Thoracic aorta (tissue), 2 donors: Measurements from ENCODE around the gene IRF5. TPM values are rescaled to one million over a fixed set of nuclear protein-coding genes. Genes with fewer than 3 reads are reported as not detected.

ENCODE experiments used
- ATAC-seq: fragments of 150-250 bp; one replicate; pipeline ENCODE4 v1.8.0; 2017; ENCODE audit warnings: low read depth; ENCODE audit not compliant: insufficient number of reproducible peaks, low FRiP score
- DNase-seq: peaks from one replicate; pipeline ENCODE4 v3.0.0-alpha.2; 2020; ENCODE audit warnings: low spot score
- H3K27ac ChIP-seq, 2 donors: fragments of 200-600 bp; sonication (generic); 1 replicate in 1 of 2; 2 replicates in 1 of 2; pipeline ENCODE4 v1.5.1; 2016; ENCODE audit warnings: mild to moderate bottlenecking in 2 of 2, moderate library complexity in 2 of 2
- H3K27me3 ChIP-seq: fragments of 200-600 bp; sonication (generic); replicated peaks from 2 replicates; pipeline ENCODE4 v1.6.0; 2016; ENCODE audit warnings: mild to moderate bottlenecking; ENCODE audit not compliant: insufficient read depth
- H3K36me3 ChIP-seq: fragments of 200-600 bp; sonication (generic); one replicate; pipeline ENCODE4 v1.5.1; 2016
- H3K4me1 ChIP-seq, 2 donors: fragments of 200-600 bp; sonication (generic); 1 replicate in 1 of 2; 2 replicates in 1 of 2; pipeline versions ENCODE4 v1.5.1 to v1.6.0; 2016; ENCODE audit warnings: low read depth in 2 of 2, mild to moderate bottlenecking in 1 of 2; ENCODE audit not compliant: control insufficient read depth in 1 of 2
- H3K4me3 ChIP-seq: fragments of 200-600 bp; sonication (generic); 2 replicates; pipeline ENCODE4 v1.5.1; 2016; ENCODE audit warnings: mild to moderate bottlenecking
- H3K9me3 ChIP-seq: fragments of 200-600 bp; sonication (generic); 2 replicates; pipeline ENCODE4 v1.5.1; 2016
- total RNA-seq, 2 donors: library from RNA; depleted of rRNA; stranded (reverse); fragments of >200 nt; gene quantifications; one replicate each; pipeline versions ENCODE4 v1.1.0 to v1.2.3, GENCODE V29; 2016
- TF ChIP-seq, protein P1 (sequence below): fragments of 200-600 bp; sonication (generic); IDR thresholded peaks from one replicate; pipeline ENCODE4 v1.5.1; 2019; ENCODE audit warnings: antibody characterized with exemption

IRF5 gene
- total RNA-seq, 2 donors from 2014 or later: 11.9 to 25.0 TPM

DNA sequence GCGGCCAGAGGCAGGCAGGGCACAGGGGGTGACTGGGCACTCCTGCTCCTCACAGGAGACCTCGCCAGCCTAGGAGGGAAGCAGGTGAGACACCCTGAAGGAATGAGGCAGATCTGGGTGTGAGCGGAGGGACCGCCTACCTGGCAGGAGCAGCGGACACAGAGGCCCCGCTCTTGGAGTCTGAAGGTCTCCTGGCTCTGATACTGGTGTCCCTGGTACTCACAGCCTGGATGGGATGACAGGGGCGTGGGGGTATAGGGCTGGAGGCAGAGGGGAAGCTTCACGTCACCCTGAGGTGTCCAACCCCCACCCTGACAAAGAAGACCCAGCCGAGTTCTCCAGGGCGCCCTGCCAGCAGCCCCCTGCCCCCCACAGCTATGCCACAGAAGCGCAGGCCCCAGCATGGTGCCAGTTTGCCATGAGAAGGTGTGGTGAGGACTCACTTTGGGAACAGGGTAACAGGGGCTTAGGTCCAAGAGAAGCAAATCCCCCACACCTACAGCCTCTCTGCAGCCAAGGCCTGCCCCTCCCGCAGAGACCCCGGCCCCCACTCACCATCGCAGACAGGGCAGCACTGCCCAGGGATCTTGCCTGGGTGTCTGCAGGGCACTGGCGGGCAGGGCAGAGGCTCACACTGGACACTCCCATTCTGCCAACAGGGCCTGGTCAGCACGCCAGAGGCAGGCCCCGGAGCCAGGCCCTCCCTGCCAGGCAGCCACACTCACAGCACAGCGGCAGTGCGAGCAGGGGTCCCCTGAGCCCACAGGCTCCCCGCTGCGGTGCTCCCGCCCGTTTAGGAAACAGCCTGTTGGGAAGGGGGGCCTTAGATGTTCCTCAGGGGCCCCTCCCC is 44.3 kb upstream of the IRF5 start:
- H3K4me3 ChIP-seq: no peak overlapping the region
- ATAC-seq: no peak
- no peak overlapping the region for H3K27ac ChIP-seq
- H3K4me1 ChIP-seq: no peaks in the 10 kb centered on the region
- H3K27me3 ChIP-seq: no peaks in the 10 kb centered on the region
- TF ChIP-seq, protein P1, sequence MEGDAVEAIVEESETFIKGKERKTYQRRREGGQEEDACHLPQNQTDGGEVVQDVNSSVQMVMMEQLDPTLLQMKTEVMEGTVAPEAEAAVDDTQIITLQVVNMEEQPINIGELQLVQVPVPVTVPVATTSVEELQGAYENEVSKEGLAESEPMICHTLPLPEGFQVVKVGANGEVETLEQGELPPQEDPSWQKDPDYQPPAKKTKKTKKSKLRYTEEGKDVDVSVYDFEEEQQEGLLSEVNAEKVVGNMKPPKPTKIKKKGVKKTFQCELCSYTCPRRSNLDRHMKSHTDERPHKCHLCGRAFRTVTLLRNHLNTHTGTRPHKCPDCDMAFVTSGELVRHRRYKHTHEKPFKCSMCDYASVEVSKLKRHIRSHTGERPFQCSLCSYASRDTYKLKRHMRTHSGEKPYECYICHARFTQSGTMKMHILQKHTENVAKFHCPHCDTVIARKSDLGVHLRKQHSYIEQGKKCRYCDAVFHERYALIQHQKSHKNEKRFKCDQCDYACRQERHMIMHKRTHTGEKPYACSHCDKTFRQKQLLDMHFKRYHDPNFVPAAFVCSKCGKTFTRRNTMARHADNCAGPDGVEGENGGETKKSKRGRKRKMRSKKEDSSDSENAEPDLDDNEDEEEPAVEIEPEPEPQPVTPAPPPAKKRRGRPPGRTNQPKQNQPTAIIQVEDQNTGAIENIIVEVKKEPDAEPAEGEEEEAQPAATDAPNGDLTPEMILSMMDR: no peak
- no peaks in the 10 kb centered on the region for H3K36me3 ChIP-seq
- H3K9me3 ChIP-seq: no peaks in the 10 kb centered on the region
- no peak for DNase-seq

DNA sequence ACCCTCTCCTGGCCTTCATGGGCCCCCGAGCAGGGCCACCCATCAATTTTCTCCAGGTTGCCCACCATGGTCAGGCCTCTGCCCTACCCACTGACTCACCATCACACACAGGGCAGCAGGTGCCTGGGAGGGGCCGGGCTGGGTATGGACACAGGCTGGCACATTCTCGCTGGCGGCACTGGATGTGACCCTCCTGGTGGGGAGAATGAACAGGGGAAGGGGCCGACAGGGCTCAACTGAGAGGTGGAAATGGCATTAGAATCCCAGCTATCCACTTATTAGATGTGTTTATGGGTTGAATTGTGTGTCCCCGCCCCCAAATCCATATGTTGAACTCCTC is 43.7 kb upstream of the IRF5 start:
- Histone ChIP-seq H3K27me3 (no peaks in the 10 kb centered on the region), H3K27ac (no peak overlapping the region)
- no peak for ATAC-seq

DNA sequence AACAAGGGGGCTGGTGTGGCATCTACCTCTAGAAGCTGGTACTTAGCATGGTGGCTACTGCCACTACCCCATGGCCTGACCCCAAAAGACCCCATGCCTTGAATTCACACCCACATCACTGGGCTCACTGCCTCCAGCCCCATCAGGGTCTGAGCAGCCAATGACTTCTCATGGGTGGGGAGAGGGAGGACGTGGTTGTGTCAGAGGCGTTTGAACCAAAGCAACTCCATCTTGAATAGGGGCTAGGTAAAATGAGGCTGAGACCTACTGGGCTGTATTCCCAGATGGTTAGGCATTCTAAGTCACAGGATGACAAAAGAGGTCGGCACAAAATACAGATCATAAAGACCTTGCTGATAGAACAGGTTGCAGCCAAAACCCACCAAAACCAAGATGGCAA is 42.4 kb upstream of the IRF5 start:
- H3K36me3 ChIP-seq: no peaks in the 10 kb centered on the region
- no peaks in the 10 kb centered on the region for H3K4me1 ChIP-seq
- ATAC-seq: no peak
- DNase-seq: no peak
- H3K9me3 ChIP-seq: no peaks in the 10 kb centered on the region
- H3K4me3 ChIP-seq: no peak overlapping the region
- H3K27ac ChIP-seq: no peak overlapping the region
- TF ChIP-seq, protein P1: no peak
- H3K27me3 ChIP-seq: no peaks in the 10 kb centered on the region

More for the DNA sequence above, 43.7 kb upstream of the IRF5 start:
- DNase-seq: no peak
- TF ChIP-seq, protein P1: no peak
- Histone ChIP-seq H3K4me3 (no peak overlapping the region), H3K4me1 (no peaks in the 10 kb centered on the region), H3K9me3 (no peaks in the 10 kb centered on the region), H3K36me3 (no peaks in the 10 kb centered on the region)

DNA sequence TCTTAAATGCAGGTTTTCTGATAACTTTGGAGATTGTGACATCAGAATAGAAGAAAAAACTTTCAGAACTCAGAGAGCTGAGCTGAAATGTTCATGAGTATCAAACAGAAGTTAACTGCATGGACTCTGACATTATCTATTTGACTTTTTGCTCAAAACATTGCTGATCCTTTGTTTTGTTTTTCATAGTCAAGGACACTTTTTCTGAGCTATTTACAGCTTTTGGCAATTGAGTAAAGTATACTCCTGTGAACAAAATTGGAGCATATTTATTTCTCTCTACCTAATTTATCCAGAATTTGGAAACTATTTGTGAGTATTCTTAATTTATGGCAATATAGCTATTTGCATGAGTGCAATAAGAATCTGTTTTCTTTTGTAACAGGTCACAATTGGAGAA is 38.3 kb upstream of the IRF5 start:
- Histone ChIP-seq H3K36me3 (no peaks in the 10 kb centered on the region), H3K27me3 (no peaks in the 10 kb centered on the region), H3K4me1 (no peaks in the 10 kb centered on the region), H3K27ac (no peak overlapping the region), H3K4me3 (no peak overlapping the region), H3K9me3 (no peaks in the 10 kb centered on the region)
- DNase-seq (no peak), ATAC-seq (no peak)
- TF ChIP-seq, protein P1: no peak

DNA sequence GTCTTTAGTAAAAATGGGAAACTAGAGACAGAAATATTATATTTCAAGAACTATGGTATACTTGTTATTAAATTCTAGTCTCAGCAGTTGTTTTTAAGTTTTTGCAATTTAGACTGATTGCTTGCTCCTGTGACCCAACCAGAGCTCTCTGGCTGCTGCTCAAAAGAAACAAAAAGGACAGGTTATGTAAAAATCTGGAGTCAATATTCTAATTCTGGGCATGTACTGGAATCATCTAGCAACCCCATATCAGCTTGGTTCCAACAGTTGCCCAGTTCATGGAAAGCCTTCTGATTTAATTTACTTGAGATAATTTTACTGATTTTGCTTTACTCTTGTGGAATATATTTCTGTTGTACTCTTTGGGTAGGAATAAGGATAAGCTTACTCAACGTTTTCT is 37.5 kb upstream of the IRF5 start:
- TF ChIP-seq, protein P1: no peak
- Histone ChIP-seq H3K27ac (no peak overlapping the region), H3K4me3 (no peak overlapping the region), H3K9me3 (no peaks in the 10 kb centered on the region), H3K36me3 (no peaks in the 10 kb centered on the region), H3K27me3 (no peaks in the 10 kb centered on the region), H3K4me1 (no peaks in the 10 kb centered on the region)
- no peak for ATAC-seq
- DNase-seq: no peak
